GM19351 (cell line): ENCODE measurements around the gene SHROOM2.

ENCODE experiments used
- ATAC-seq: cut with Tn5 transposase; IDR thresholded peaks from one replicate; pipeline ENCODE4 v1.9.1; 2021; ENCODE audit warnings: mild to moderate bottlenecking, moderate library complexity; ENCODE audit not compliant: unreplicated experiment

Gene SHROOM2

GRCh38 chrX:9927698-9928482 is 141.7 kb downstream of the SHROOM2 start:
- no peak for ATAC-seq

- ATAC-seq: no peak
Measured at GRCh38 chrX:9935436-9935835, 149.2 kb downstream of the SHROOM2 start.

GRCh38 chrX:9937761-9938160 is 151.5 kb downstream of the SHROOM2 start:
- ATAC-seq: no peak

DNA sequence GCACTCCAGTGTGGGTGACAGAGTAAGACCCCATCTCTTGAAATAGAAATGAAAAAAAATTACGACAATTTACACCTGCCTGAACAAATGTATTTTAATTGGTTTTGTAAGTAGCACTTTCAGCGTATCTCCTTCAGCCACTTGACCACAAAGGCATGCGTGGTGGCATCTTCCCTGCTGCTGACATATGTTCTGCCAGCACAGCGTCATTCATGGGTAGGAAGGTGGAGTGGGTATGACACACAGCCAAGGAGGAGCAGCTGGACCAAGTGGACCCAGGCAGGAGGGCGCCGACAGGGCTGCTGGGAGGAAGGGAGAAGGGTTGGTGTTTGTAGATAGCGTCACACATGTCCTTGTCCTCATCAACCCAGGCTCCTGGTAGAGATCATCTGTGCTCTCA is 152.3 kb downstream of the SHROOM2 start:
- no peak for ATAC-seq

DNA sequence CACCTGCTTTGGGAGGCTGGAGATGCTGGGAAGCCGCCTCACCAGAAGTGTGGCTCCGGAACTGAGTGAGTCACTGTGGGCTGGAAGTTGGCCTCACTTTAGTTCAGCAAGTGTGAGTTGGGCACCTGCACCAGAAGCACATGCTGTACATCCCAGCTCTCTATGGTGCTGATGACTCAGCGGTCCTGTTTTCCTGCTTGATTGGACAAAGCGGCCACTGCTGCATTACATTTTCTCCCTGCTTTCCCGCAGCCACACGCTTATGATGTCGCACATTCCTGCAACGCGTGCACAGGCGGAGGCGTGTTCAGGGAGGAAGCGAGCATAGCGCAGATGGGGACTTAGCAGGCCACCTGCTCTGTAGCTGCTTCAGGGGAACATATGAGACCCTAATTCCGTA is 154.2 kb downstream of the SHROOM2 start:
- no peak for ATAC-seq

DNA sequence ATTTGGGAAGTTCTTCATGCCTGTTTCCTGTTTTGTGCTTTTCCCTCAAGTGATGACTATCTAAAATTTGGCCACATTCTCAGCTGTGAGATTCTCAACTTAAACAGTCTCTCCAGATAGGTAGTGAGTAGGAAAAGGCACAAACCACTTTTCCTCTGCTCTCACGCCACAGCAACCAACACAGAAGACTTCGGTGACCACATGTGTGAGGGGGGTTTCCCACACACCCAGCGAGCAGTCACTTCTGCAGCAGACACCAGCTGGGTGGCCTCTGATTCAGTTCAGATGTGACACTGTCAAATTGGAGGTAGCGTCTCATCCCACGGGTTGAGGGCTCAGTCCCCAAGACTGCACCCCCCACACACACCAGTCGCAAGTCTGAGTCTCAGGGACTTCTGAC is 155.9 kb downstream of the SHROOM2 start:
- peak; percentile 90 for ATAC-seq

DNA sequence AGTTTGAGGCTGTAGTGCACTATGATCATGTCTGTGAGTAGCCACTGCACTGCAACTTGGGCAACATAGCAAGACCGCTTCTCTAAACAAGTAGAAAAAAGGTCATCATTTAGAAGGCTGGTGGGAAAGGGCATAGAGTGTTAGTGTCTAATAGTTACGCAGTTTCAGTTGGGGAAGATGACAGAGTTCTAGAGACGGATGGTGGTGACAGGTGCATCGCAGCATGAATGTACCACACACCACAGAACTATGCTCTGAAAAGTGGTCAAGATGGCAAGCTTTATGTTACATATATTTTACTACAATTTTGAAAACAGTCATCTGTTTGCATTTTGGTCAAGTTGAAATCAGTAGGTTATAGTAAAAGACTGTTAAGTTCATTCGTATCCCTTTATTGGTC is 157.2 kb downstream of the SHROOM2 start:
- ATAC-seq: no peak

GRCh38 chrX:9947131-9947794 is 161.0 kb downstream of the SHROOM2 start:
- no peak for ATAC-seq

DNA sequence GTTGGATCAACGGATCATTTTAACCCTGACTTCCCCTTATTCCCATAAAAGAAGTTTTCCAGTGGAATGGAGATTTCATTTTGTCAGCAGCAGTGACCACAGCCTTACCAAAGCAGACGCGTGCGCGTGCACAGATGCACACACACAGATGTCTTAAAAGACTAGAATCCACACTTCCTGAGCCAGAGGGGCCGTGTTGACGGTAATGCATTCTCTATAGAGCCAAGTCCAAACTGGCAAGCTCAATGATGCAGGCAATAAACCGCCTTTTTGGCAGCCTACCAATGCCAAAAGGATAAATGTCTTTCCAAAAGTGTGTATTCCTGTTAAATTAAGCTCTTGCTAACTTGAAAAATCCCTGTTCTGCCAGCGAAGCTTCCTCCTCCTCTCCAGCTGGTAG is 162.2 kb downstream of the SHROOM2 start:
- ATAC-seq: no peak

- no peak for ATAC-seq
Measured at GRCh38 chrX:9952300-9952699, 166.1 kb downstream of the SHROOM2 start.

- ATAC-seq: no peak
Measured at GRCh38 chrX:9953396-9953795, 167.2 kb downstream of the SHROOM2 start.

GRCh38 chrX:9955506-9955905 is 169.3 kb downstream of the SHROOM2 start:
- ATAC-seq: no peak

GRCh38 chrX:9957743-9958142 is 171.5 kb downstream of the SHROOM2 start:
- no peak for ATAC-seq

- no peak for ATAC-seq
Measured at GRCh38 chrX:9958183-9958582, 172.0 kb downstream of the SHROOM2 start.

GRCh38 chrX:9961750-9962149 is 175.5 kb downstream of the SHROOM2 start:
- no peak for ATAC-seq

- no peak for ATAC-seq
Measured at GRCh38 chrX:9966775-9967408, 180.7 kb downstream of the SHROOM2 start, which contains the start of gene CLDN34. Gene CLDN34 (plus strand): TSS chrX:9967358. CDS start chrX:9967358, 0 bp downstream.

DNA sequence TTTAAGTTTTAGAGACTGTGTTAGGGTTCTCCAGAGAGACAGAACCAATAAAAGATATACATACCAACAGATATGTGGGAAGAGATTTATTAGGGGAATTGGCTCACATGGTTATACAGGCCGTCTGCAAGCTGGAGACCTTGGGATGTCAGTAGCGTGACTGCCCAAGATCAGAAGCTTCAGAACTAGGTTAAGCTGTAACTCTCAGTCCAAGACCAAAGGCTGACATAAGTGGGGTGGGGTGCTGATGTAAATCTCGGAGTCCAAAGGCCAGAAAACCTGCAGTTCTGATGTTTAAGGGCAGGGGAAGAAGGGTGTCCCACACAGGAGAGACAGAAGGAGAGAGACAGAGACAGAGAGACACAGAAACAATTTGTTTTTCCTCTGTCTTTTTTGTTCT is 191.4 kb downstream of the SHROOM2 start:
- ATAC-seq: no peak

DNA sequence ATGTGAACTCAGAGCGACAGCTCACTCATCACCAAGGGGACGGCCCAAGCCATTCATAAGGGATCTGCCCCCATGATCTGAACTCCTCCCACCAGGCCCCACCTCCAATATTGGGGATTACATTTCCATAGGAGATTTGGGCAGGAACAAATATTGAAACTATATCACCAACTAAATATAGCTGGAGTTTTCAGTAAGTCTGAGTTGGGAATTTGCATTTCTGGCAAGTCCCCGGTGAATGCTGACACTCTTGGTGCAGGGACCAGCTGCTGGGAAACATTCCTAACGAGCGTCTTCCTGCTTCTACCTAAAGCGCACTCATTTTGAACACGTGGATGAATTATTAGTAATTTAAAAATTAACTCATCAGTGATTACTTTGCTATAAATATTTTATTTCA is 194.2 kb downstream of the SHROOM2 start:
- no peak for ATAC-seq

- ATAC-seq: no peak
Measured at GRCh38 chrX:9980927-9981326, 194.7 kb downstream of the SHROOM2 start.

GRCh38 chrX:9983441-9983840 is 197.2 kb downstream of the SHROOM2 start:
- no peak for ATAC-seq

GRCh38 chrX:9983846-9984245 is 197.6 kb downstream of the SHROOM2 start:
- no peak for ATAC-seq

GRCh38 chrX:9988762-9989161 is 202.5 kb downstream of the SHROOM2 start:
- no peak for ATAC-seq
